ENCODE data around the gene ABCB9. TPM values are rescaled to one million over a fixed set of nuclear protein-coding genes. Genes with fewer than 3 reads are reported as not detected.
A peak's percentile ranks its signal among the peaks of the same experiment; 100 is the strongest.

The ABCB9 gene
- total RNA-seq, 1 experiment from 2014 or later: 32.7 TPM

DNA sequence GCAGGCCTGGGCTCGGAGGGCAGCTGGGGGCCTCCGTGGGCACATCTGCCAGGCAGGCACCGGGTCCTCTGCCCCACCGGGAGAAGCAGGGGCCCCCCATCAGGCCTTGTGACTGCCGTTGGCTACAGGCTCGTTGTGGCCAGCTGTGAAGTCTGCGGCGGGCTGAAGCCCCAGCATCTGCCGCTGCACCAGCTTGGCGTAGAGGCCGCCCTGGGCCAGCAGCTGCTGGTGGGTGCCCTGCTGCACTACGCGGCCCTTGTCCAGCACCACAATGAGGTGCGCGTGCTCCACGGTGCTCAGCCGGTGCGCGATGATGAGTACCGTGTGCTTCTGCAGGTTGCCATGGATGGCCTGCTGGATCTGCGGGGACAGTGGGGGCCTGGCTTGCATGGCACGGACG is 36.5 kb downstream of the ABCB9 start:
- intact Hi-C loops (cut with micrococcal nuclease; ENCODE audit: unreplicated experiment): no loop called here
- no TSS peak for BruUV-seq (replicated peaks)

GRCh38 chr12:122929148-122929538 is 37.1 kb downstream of the ABCB9 start:
- ATAC-seq (no peak), DNase-seq (ENCODE audit: low read depth, low spot score) (no peak)
- Histone ChIP-seq H3K27me3 (ENCODE audit: control insufficient read depth, insufficient read depth, low read length) (no peaks in the 10 kb centered on the region), H3K27ac (ENCODE audit: low read length) (0 out of 2 replicates have a peak overlapping the region, but pooled peaks have one; percentile 20), H3K9me3 (ENCODE audit: control insufficient read depth, insufficient read depth, low read depth, low read length) (no peaks in the 10 kb centered on the region), H3K4me3 (ENCODE audit: low read depth in 2 of 2, low read length in 2 of 2) (no peak overlapping the region), H3K36me3 (ENCODE audit: control insufficient read depth, insufficient read depth, low read length) (no peaks in the 10 kb centered on the region), H3K4me1 (ENCODE audit: control insufficient read depth, insufficient read depth, low read length) (no peaks in the 10 kb centered on the region)
- BruUV-seq (replicated peaks): no TSS peak
- intact Hi-C loops (cut with micrococcal nuclease; ENCODE audit: unreplicated experiment): no loop called here
- TF ChIP-seq, protein P1, sequence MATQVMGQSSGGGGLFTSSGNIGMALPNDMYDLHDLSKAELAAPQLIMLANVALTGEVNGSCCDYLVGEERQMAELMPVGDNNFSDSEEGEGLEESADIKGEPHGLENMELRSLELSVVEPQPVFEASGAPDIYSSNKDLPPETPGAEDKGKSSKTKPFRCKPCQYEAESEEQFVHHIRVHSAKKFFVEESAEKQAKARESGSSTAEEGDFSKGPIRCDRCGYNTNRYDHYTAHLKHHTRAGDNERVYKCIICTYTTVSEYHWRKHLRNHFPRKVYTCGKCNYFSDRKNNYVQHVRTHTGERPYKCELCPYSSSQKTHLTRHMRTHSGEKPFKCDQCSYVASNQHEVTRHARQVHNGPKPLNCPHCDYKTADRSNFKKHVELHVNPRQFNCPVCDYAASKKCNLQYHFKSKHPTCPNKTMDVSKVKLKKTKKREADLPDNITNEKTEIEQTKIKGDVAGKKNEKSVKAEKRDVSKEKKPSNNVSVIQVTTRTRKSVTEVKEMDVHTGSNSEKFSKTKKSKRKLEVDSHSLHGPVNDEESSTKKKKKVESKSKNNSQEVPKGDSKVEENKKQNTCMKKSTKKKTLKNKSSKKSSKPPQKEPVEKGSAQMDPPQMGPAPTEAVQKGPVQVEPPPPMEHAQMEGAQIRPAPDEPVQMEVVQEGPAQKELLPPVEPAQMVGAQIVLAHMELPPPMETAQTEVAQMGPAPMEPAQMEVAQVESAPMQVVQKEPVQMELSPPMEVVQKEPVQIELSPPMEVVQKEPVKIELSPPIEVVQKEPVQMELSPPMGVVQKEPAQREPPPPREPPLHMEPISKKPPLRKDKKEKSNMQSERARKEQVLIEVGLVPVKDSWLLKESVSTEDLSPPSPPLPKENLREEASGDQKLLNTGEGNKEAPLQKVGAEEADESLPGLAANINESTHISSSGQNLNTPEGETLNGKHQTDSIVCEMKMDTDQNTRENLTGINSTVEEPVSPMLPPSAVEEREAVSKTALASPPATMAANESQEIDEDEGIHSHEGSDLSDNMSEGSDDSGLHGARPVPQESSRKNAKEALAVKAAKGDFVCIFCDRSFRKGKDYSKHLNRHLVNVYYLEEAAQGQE (IDR thresholded peaks at IDR 0.05; ENCODE audit: insufficient read depth in 1 of 2, low read depth in 2 of 2, low read length in 1 of 2): no peak
- TF ChIP-seq SIN3A (IDR thresholded peaks at IDR 0.05; ENCODE audit: borderline replicate concordance, insufficient read depth, low read depth, low read length) (no peak), TCF7L2 (IDR thresholded peaks at IDR 0.05; ENCODE audit: low read depth, low read length) (no peak), CTCF (IDR thresholded peaks at IDR 0.05) (no peak), POLR2AphosphoS5 (IDR thresholded peaks at IDR 0.05; ENCODE audit: low read depth, low read length) (no peak)
- in situ Hi-C loops (cut with HindIII; ENCODE audit: low pct_unique_long_range_greater_than_20kb, low sequenced_read_pairs): no loop called here
- ChIA-PET CTCF (no interaction called here), POLR2A (no interaction called here)

More for the DNA sequence above, 36.5 kb downstream of the ABCB9 start:
- Histone ChIP-seq H3K4me1 (ENCODE audit: control insufficient read depth, insufficient read depth, low read length) (no peaks in the 10 kb centered on the region), H3K27ac (ENCODE audit: low read length) (no peak overlapping the region), H3K9me3 (ENCODE audit: control insufficient read depth, insufficient read depth, low read depth, low read length) (no peaks in the 10 kb centered on the region), H3K4me3 (ENCODE audit: low read depth in 2 of 2, low read length in 2 of 2) (no peak overlapping the region), H3K27me3 (ENCODE audit: control insufficient read depth, insufficient read depth, low read length) (no peaks in the 10 kb centered on the region), H3K36me3 (ENCODE audit: control insufficient read depth, insufficient read depth, low read length) (no peaks in the 10 kb centered on the region)
- ChIA-PET CTCF (no interaction called here), POLR2A (no interaction called here)
- DNase-seq (ENCODE audit: low read depth, low spot score) (no peak), ATAC-seq (no peak)
- TF ChIP-seq CTCF (IDR thresholded peaks at IDR 0.05): no peak
- no peak for TF ChIP-seq POLR2AphosphoS5 (IDR thresholded peaks at IDR 0.05; ENCODE audit: low read depth, low read length)
- TF ChIP-seq, protein P1 (IDR thresholded peaks at IDR 0.05; ENCODE audit: insufficient read depth in 1 of 2, low read depth in 2 of 2, low read length in 1 of 2): no peak
- TF ChIP-seq TCF7L2 (IDR thresholded peaks at IDR 0.05; ENCODE audit: low read depth, low read length): no peak
- no peak for TF ChIP-seq SIN3A (IDR thresholded peaks at IDR 0.05; ENCODE audit: borderline replicate concordance, insufficient read depth, low read depth, low read length)
- in situ Hi-C loops (cut with HindIII; ENCODE audit: low pct_unique_long_range_greater_than_20kb, low sequenced_read_pairs): no loop called here
